ENCODE measurements around the gene SRP68.

- TF ChIP-seq CTCF (IDR thresholded peaks at IDR 0.05; ENCODE audit: insufficient read depth, low read depth, low read length) (no peak), EZH2 (IDR thresholded peaks at IDR 0.05; ENCODE audit: insufficient read depth, low read length) (no peak)
Measured at GRCh38 chr17:76075364-76076145, 3.2 kb upstream of the SRP68 start.

Measured in astrocyte (in vitro differentiated cells and primary cell).